ENCODE results near the gene ZCCHC14.

Gene ZCCHC14

DNA sequence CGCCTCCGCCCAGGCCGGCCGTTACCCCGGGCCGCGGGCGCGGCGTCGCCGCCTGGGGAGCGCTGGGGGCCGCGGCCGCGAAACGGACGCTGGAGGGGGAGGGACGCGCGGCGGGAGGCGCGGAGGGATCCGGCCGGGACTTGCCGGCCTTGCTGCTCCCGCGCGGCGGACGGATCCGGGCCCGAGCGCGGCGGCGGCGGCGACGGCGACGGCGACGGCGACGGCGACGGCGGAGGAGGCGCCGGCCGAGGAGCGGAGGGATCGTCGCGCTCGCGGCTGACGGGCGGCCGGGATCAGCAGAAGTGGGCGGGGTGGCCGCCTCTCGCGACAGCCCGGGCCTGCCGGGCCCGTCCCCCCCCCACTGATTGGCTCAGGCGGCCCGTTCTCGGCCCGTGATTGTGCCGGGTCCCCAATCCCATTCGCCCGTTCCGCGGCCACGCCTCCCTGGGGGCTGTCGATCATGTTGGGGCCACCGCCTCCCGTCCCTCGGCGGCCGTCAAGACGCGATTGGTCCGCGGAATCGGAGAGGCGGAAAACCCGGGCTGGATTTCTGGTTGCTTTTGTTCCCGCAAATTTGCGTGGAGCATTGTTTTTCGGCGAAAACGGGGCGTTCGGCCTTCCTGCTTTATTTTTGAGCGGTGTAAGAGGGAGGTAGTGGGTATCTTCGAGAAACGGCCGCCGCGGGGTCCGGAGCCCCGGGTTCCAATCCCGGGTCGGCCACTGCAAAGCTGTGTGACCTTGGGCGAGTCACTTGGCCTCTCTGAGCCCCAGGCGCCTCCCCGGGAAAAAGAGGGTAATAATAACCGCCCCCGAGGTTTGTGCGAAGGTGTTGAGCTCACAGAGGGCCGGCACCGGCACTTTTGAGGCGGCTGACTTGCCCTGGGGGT is at the start of gene ZCCHC14:
TSS of gene ZCCHC14 (minus strand) at position 304 of the 887 bp plus-strand sequence. CDS start 786 bp downstream, outside the sequence.
- peak; percentile 100 for DNase-seq (ENCODE audit: low spot score)

DNA sequence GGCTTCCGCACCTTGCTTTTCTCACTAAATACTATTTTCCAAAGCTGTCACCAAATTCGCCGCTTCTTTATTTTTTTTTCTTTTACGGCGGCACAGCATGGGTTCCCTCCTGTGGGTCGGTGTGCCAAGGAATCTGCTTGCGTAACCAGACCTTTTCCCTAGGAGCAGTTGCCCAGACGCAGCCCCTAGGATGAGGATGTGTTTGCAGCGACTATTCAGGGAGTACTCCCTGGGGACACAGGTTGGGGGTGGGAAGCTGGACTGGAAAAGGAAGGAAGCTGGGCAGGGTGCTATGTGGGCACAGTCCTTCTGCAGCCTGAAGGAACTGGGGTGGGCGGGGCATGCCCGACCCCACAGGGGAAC is 49.0 kb upstream of the ZCCHC14 start:
- DNase-seq (ENCODE audit: low spot score) = no peak

DNA sequence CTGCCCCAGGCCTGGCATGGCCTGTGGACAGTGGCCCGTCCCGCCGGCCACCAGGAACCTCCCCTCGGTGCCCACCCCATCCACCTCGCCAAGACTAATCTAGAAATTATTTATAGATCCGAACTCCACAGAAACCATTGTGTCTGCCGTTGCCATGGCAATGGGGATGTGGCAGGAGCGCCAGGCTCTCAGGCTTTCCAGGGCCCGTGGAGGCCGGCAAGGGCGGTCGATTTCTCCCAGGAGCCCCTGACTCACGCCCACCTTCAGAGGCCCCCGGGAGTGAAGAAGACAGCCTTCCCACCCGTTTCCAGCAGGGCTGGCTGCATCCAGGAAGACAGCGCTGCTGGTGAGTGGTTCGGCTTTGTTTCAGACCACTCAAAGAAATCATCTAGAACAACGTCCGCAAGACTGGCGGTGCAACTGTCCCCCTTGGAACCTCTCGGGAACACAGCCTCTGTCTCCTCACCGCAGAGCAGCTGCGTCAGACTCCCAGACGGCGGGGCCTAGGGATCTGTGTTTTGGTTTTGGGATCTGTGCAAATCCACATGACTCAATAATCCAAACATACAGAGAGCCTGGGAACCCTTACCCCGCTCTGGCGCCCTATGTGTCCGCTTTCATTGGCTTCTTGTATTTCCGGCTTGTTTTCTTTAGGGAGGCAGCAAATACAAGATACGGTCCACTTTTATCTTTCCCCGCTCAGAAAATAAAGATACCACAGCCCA is 48.5 kb upstream of the ZCCHC14 start:
- DNase-seq (ENCODE audit: low spot score) = no peak

DNA sequence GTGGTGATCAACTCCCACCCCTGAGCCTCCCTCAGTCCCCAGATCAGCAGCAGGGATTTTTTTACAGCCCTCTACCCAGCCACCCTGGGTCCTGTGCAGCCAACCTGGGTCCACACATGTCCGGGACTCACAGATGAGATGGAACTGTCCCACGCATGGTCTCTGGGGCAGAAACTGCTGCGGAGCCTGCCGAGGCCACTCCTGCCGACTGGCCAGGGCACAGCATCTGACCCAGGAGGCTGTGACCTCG is 48.0 kb upstream of the ZCCHC14 start:
- no peak for DNase-seq (ENCODE audit: low spot score)

DNA sequence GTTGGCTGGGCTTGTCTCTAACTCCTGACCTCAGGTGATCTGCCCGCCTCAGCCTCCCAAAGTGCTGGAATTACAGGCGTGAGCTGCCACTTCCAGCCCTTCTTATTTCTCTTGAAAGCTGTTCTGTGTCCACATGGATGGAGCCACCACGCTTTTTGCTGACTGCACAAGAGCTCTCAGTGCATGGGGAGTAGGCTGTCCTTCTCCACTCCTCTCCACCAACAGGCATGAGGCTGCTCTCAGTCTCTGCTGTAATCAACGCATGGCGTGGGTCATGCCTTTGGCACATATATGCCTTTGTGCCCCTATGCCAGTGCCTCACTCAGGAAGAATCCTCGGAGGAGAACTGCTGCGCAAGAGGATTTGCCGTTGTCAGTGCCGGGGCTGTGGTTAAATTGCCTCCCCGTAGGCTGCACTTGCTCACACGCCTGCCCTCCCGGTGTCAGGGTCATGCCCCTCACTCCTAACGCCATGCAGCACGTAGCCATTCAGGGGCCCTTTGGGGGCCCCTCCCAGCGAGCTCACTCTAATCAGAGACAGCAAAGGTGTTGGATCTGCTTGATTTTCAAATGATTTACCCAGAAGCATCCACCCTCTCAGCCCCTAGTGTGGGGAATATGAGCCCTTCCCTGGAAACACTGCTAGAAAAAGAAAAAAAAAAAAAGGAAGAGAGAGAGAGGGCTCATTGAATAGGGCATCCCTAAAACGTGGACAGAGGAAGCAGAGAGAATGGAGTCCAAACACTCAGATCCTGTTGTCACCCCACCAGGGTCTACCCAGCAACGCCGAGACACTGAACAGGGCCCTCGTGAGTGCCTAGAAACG is 47.5 kb upstream of the ZCCHC14 start:
- no peak for DNase-seq (ENCODE audit: low spot score)

DNA sequence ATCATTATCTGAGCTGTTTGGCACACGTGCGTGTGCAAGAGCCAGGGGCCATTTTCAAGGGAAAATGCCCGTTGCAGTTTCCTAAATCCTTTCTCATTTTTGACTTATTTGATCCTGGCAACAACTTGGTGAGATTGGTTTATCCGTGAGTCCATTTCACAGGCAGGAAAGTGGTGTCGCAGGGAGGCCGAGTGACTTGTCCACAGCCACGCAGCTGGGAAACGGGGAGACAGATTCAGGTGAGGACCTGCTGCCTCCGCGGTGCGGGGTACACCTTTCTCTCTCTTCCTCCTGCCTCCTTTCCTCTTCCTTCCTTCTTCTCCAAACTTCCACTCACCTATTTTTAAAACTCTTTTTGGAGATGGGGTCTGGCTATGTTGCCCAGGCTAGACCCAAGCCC is 46.3 kb upstream of the ZCCHC14 start:
- DNase-seq (ENCODE audit: low spot score) = no peak

DNA sequence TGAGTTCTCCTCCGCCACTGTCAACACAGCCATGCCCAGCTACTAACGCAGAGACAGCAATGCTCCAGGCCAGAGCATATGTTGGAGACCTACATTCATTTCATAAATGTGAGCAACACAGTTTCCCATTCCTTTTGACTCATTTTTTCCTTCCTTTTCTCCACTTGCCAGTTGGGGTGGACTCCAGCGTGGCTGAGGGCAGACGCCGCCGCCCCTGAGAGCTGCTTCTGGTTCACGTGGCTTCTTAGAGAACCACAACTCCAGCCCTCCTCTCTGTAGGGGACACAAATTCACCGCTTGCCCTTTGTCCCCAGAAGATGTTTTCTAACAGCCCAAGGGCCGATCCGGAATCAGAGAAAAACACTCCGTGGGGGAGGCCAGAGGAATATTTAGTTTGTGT is 45.8 kb upstream of the ZCCHC14 start:
- DNase-seq (ENCODE audit: low spot score) = no peak

DNA sequence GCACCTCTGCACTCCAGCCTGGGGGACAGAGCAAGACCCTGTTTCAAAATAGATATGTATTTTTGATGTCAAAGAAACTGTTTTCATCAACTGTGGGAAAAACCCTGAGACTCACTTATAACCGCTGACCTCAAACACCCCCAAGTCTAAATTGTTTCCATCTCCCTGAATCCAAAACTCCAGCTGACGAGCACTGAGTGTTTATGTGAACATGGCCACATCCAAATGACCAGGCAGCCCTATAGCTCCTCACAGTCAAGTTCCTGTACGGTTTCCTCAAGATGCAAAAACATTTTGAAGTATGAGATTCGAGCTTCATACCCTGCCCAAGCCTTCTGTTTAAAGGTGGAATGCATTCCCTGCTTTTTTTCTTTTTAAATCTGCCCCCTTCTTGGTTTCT is 45.3 kb upstream of the ZCCHC14 start:
- DNase-seq (ENCODE audit: low spot score) = no peak

DNA sequence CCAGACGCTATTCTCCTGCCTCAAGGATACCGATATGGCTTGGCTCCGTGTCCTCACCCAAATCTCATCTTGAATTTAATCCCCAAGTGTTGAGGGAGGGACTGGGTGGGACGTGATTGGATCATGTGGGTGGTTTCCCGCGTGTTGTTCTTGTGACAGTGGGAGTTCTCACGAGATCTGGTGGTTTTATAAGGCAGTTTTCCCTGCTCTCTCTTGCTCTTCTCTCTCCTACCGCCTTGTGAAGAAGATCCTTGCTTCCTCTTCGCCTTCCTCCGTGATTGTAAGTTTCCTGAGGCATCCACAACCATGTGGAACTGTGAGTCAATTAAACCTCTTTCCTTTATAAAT is 43.9 kb upstream of the ZCCHC14 start:
- no peak for DNase-seq (ENCODE audit: low spot score)

DNA sequence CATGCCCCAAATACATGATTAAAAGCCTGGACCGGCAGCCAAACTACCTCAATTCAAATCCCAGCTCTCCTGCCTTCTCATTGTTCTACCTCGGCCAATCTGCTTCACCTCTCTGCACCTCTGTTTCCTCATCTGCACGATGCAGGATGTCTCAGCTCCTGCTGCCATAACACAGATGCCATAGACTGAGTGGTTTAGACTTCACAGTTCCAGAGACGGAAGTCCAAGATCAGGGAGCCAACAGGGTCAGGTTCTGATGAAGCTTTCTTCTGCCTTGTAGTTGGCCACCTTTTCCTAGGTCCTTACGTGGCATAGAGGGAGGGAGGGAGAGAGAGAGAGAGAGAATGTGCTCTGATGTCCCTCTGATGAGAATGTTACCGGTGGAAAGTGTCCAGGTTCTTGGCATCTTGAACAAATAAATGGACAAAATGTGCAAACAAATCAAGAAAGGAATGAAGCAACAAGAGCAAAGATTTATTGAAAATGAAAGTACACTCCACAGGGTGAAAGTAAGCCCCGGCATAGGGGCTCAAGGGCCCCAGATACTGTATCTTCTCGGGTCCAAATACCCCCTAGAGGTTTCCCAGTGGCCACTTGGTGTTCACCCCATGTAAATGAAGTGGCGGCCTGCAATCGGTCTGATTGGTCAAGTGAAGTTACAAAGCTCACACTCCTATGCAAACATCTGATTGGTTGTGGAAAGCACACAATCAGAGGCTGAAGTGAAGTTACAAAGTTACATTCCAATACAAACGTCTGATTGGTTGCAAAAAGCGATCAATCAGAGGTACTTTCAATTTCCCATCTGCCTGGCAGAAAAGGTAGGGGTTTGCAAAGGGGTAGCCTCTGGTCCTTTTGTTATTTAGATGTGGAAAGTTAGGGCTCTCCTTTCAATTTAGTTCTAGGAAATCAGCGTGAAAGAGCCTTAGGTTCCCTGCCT is 43.3 kb upstream of the ZCCHC14 start:
- DNase-seq (ENCODE audit: low spot score) = no peak

DNA sequence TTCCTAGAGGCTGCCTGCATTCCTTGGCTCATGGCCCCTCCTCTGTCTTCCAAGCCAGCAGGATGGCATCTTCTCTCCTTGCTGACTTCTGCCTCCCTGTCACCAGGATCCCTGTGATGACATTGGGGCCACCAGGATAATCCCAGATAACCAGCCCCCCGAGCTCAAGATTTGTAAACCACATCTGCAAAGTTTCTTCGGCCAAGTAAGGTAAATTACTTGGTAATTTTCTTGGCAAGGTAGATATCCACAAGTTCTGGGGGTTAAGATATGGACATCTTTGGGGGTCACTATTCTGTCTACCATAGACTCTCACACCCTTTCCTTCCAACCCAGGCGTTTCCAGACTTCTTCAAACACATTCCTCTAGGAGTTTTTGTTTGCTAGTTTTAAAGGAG is 42.6 kb upstream of the ZCCHC14 start:
- DNase-seq (ENCODE audit: low spot score) = no peak

DNA sequence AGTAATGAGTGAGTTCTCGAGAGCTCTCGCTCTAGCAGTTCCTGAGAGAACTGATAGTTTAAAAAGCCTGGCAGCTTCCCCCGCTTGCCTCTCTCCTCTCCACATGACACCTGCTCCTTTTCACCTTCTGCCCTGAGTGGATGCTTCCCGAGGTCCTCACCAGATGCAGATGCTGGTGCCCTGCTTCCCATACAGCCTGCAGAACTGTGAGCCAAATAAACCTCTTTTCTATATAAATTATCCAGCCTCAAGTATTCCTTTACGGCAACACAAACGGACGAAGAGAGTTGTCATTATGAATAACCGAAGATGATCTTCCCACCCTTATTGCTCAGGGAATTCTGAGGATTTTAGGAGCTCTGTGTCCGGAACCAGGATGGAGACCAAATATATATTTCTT is 41.9 kb upstream of the ZCCHC14 start:
- no peak for DNase-seq (ENCODE audit: low spot score)

DNA sequence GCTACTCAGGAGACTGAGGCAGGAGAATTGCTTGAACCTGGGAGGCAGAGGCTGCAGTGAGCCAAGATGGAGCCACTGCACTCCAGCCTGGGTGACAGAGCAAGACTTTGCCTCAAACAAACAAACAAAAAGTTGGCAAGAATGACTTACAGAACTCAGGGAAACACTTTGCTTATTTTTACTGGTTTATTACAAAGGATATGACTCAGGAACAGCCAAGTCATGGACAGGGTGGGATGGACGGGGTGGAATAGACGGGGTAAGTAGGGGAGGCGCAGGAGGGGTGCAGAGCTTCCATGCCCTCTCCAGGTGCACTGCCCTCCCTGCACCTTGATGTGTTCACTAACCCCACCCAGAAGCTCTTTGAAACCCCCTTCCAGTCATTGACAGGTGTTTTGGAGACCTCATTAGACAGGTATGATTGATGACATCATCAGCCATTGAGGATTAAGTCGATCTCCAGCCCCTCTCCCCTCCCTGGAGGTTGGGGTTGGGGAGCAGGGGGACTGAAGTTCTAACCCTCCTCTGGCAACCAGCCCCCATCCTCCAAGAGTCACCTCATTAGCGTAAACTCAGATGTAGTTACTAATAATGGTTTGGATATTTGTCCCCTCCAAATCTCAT is 41.3 kb upstream of the ZCCHC14 start:
- DNase-seq (ENCODE audit: low spot score) = no peak

DNA sequence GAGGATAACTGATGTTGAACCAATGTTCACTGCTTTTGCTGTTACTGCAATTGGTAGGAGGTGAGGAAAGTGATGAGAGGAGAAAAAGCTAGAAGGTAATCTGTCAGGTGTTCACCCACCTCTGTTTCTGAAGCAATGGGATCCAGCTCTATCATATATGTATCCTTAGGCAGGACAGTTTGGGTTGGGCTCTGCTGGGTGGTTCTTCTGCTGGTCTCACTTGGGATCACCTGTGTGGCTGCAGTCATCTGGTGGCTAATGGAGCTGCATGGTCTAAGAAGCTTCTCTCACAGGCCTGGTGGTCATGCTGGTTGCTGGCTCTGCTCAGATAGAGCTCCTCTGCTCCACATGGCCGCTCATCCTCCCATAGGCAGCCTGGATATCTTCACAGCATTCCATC is 40.2 kb upstream of the ZCCHC14 start:
- no peak for DNase-seq (ENCODE audit: low spot score)

DNA sequence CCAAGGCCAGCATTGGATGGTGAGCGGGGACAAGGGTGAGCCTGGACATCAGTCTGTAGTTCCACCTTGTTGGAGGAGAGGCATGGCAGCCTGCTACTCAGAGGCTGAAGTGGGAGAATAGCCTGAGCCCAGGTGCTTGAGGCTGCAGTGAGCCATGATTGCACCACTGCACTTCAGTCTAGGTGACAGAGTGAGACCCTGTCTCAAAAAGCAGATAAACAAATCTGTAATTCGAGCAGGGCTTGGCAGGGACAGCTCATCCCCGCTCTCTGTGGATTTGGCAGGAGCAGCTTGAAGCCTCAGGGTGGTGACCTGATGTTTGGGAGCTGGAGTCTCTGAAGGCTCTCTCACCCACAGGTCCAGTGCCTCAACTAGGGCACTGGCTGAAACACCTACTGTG is 38.6 kb upstream of the ZCCHC14 start:
- no peak for DNase-seq (ENCODE audit: low spot score)

DNA sequence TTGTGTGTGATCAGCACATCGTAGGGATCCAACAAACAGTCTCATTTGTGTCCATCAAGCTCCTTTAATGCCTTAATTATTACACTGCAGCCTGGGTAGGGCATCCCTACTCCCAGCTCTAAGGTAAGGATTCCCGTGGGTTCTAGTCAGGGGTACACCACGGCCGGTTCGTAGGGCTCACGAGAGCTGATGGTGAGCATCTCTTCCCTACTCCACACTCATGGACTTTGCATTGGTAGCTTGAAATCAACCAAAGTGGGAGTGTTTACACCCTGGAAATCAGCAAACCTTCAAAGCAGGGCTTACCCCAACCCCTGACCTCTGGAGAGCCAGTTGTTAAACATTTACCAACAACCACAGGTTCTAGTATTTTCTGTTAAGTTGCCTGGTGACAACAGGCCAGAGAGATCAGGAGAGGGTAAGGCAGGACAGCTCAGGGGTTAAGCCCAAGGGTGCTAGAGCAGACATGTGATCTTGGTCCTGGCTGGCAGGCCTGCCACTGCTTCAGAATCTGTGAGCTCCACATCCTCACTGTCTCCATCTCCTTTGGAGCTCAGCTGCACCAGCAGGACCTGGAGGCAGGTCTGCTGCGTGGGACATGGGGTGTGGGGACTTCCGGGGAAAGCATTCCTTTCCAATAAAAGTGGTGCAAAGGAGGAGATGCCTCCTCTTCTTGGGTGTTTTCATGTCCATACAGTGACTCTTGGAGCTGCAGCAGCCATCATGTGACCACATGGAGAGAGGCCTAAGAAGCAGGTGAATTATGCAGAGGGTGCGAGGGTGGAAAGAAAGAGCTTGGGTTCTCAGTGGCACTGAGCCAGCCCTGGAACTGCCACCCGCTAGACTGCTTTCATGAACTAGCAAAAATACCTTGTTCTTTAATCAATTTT is 36.1 kb upstream of the ZCCHC14 start:
- no peak for DNase-seq (ENCODE audit: low spot score)

DNA sequence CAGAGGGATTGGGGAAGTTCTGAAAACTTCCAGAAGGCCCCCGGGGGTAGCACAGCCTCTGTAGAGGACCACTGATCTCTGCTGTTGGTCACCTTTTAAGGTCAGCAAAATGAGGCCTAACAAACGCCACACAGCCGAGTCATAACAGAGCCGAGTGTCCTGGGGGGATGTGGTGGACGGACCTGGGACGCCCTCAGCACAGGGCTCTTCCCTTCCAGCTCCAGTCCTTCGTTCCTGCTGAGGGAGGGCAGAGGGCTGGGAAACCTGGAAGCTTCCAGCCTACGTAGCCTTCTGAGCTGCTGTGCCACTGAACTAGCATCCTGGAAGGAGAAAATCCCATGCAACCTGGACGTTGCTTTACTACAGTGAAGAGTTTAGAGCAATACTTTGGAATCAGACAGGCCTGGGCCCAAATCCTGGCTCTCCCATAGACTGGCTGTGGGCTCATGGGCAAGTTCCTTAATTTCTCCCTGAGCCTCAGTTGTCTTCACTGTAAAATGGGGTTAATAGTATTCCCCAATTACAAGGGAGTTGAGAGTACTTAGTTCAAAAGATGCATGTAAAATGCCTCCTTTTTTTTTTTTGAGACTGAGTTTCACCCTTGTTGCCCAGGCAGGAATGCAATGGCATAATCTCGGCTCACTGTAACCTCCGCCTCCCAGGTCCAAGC is 34.4 kb upstream of the ZCCHC14 start:
- no peak for DNase-seq (ENCODE audit: low spot score)

DNA sequence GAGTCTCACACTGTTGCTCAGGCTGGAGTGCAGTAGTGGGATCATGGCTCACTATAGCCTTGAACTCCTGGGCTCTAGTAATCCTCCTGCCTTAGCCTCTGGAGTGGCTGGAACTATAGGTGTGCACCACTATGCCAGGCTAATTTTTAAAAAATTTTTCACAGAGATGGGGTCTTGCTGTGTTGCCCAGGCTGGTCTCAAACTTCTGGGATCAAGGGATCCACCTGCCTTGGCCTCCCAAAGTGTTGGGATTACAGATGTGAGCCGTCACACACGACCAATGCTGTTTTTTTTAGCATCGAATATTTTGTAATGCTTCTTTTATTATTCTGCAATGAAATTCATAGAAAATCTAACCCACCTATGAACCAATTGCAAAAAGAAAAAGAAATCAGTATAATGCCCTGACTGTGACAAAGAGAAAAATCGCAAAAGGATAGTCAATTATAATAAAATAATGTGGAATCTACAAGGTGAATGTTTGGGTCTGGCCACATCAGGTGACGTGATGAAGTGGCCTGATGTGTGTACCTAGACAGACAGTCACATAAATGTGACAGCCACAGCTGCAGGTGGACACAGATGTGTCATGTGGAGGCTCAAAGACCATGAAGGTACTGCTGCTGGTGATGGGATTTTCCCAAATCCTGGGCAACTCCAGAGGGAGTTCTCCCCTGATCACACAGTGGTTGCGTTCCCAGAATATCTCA is 33.6 kb upstream of the ZCCHC14 start:
- DNase-seq (ENCODE audit: low spot score) = no peak

DNA sequence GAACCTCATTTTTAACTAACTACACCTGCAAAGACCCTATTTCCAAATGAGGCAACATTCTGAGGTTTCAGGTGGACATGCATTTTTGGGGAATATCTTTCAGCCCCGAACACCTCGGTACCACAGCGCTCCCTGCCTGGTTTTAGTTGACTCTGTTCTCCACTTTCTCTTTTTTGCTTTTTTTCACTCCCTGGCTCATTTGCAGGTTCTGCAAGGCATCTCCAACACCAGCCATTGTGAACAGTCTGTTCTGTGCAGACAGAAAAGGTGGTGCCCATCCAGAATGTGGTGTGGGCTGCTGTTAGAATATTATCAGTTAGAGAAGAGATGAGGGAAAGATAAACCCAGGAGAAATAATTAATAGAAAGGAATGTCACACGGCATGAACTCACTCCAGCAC is 32.5 kb upstream of the ZCCHC14 start:
- DNase-seq (ENCODE audit: low spot score) = no peak

All from left forelimb (tissue), 1 donor.